Hindlimb muscle (tissue), 1 donor: ENCODE measurements around the gene PHF3. TPM values are rescaled to one million over a fixed set of nuclear protein-coding genes. Genes with fewer than 3 reads are reported as not detected.

Experiments used
- DNase-seq: peaks from one replicate; pipeline ENCODE4 v3.0.0-alpha.2; 2013
- polyA plus RNA-seq: library from polyadenylated mRNA; unstranded; fragments of 120-200 nt; gene quantifications from one replicate; pipeline ENCODE4 v1.2.1, GENCODE V29; 2013; ENCODE audit not compliant: insufficient read length

PHF3 gene
- polyA plus RNA-seq, 1 donor: 31.0 TPM

- DNase-seq: no peak
Measured at GRCh38 chr6:63644668-63645326, 9.2 kb downstream of the PHF3 start.

- no peak for DNase-seq
Measured at GRCh38 chr6:63649269-63649668, 13.7 kb downstream of the PHF3 start.

DNA sequence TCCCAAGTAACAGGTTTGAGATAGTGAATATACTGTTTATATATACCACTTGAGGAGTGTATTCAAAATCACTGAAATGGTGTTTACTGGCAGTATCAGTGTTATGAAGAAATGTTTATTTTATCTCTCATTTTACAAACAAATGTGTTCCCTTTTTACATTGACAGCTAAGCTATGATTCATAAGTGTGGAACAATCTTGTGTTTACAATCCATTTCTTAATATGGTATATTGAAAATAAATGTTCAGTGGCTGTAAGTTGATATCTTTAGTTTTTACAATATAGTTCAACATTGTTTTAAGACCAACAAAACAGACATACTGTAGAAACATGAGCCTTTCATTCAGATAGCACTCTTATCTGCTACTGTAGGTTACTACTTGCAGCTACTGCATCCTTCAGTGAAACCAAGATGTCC is 14.3 kb downstream of the PHF3 start:
- no peak for DNase-seq

DNA sequence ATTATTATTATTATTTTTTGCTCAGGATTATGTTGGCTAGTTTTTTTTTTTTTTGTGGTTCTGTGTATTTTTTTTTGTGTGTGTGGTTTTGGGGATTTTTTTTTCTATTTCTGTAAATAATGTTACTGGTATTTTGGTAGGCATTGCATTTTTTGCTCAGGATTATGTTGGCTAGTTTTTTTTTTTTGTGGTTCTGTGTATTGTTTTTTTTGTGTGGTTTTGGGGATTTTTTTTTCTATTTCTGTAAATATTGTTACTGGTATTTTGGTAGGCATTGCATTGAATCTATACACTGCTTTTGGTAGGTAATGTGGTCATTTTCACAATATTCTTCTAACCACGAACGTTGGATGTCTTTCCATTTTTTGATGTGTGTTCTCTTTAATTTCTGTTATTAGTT is 17.4 kb downstream of the PHF3 start:
- no peak for DNase-seq

GRCh38 chr6:63660757-63661156 is 25.2 kb downstream of the PHF3 start:
- no peak for DNase-seq

DNA sequence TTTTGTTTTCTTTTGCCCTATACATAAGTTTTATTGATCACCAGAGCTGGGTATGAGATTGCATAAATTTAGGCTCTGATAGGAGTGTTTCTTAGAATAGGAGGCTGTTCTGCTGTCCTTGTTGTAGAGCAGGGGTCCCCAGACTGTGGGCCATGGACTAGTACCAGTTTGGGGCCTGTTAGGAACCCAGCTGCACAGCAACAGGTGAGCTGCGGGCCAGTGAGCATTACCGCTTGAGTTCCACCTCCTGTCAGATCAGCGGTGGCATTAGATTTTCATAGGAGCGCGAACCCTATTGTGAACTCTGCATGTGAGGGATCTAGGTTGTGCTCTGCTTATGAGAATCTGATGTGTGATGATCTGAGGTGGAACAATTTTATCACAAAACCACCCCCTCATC is 26.2 kb downstream of the PHF3 start:
- DNase-seq: no peak

DNA sequence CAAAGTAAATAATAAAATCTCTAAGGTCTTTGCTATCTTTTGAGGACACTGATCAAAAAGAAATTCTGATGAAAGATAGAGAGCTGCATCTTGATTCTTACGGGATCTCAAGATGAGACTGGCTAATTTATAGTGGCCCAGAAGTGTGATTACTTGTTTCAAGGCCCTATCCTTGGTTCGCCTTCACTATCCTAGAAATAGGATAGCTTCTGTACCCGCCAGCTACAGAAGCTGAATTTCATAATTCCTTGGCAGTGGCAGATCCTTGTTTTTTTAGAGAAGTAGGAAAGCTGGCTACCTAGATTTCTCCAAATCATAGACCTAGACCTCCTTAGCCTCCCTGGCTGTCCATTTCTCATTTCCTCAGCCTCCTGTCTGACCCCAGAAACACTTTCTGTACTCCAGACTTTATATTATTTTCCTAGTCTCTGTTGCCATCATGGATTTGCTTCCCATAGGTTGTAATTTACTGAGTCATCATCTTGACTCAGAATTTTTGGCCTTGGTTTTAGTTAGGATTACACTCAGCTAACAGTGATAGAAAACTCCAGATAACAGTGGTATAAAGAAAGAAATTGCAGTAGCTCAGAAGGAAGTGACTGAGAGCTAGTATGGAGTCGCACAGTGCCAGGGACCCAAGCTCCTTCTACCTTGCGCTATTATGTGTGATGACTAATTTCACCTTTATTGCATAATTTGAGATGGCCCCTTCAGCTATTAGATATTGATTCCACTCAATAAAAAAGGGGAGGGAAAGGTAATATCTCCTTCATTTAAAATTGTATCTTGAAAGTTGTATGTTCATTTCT is 27.7 kb downstream of the PHF3 start:
- DNase-seq: no peak

- no peak for DNase-seq
Measured at GRCh38 chr6:63663956-63664281, 28.3 kb downstream of the PHF3 start.

GRCh38 chr6:63671098-63671754 is 35.6 kb downstream of the PHF3 start:
- no peak for DNase-seq

DNA sequence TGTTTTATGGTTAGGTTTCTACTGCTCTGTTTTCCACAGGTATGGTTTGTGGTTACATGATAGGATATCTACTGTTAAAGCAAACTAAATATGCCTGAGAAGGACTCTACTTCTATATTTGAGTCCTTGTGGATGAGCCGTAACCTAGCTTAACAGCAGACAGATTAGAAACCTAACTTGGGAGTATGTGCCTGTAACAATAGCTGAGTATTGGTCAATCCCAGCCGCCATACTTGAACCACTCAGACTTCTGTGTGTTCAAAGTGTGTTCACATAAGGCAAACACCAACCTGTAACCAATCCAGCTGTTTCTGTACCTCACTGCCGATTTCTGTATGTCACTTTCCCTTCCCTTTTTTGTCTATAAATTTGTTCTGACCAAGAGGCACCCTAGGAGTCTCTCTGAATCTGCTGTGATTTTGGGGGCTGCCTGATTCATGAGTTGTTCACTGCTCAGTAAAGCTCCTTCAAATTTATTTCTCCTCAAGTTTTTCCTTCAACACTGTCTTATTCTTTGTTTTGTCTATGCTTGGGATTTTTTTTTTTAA is 37.1 kb downstream of the PHF3 start:
- no peak for DNase-seq

GRCh38 chr6:63673692-63674091 is 38.1 kb downstream of the PHF3 start:
- DNase-seq: no peak

DNA sequence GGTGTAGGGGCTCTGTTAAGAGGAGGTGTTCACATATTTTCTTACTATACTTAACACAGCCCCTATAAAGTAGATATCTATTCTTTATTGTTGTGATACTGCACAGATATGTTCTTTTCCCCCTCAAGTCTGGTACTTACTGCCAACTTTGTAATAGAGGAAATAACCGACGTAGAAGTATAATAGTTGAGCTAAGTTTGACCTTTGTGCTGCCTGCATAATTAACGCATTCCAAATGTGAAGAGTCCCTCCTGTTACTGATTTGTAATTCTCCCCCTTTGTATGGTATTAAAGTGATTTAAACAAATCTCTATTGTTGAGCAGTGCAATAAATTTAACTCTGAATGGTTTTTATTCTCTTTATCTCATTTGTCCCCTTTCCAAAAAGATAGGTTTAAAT is 39.0 kb downstream of the PHF3 start:
- DNase-seq: no peak

DNA sequence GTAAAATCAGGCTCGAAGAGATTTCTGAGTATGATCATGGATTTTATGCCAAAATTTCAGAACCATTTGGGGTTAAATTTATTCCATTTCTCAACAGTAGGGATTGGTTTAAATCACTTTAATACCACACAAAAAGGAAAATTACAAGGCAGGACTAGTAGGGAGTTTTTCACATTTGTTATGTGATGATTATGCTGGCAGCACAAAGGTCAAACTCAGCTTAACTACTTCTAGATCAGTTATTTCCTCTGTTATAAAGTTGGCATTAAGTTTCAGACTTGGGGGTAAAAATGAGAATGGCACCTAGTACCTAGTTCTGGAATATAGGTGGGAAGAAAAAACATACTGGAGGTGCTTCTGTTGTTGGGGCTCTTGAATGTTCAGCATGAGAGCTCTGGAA is 39.5 kb downstream of the PHF3 start:
- DNase-seq: no peak

DNA sequence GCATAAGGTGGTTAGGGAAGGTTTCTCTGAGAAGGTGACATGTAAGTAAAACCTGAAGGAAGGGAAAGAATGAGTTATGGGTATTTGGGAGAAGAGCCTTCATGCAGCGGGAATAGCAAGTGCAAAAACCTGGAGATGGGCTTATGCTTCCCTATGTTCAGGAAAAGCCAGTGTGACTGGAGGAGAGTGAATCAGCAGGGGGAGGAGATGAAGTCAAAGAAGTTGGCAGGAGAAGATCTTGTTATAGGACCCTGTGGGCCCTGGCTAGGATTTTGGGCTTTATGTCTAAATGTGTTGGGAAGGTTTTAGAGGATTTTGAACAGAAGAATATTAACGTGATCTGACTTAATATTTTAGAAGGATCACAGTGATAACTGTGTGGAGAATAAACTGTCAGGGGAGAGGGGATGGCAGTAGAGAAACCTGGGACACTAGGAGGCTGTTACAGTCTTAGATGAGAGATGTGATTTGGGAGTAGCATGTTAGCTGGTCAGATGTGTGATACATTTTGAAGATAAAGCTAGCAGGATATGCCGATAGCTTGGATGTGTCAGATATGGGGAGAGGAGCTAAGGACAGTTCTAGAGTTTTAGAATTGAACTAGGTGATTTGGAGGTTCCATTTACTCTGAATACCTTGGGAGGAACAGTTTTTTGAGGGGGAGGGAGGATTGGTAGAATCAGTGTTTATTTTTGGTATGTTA is 41.0 kb downstream of the PHF3 start:
- no peak for DNase-seq

DNA sequence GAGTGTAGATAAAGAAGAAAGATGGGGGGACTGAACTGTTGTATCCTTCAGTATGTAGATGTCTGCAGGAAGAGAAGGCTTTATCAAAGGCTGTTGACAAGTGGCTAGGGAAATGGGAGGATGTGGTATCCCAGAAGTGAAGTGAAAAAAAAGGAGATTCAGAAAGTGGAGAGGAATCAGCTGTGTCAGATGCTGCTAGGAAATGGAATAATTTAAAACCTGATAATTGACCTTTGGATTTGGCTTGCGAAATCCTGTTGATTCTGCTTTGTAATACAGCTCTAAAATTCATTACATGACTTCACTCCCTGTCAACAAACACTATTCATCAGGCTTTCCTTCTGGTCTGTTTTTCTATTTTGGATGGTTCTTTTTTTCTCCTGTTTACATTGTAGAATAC is 41.7 kb downstream of the PHF3 start:
- no peak for DNase-seq

- DNase-seq: no peak
Measured at GRCh38 chr6:63683071-63683603, 47.5 kb downstream of the PHF3 start.

GRCh38 chr6:63685446-63686379 is 50.1 kb downstream of the PHF3 start:
- no peak for DNase-seq

- no peak for DNase-seq
Measured at GRCh38 chr6:63689421-63689820, 53.8 kb downstream of the PHF3 start.

- DNase-seq: no peak
Measured at GRCh38 chr6:63690221-63690620, 54.6 kb downstream of the PHF3 start.

- DNase-seq: no peak
Measured at GRCh38 chr6:63705707-63706106, 70.1 kb downstream of the PHF3 start.

- DNase-seq: no peak
Measured at GRCh38 chr6:63706630-63707029, 71.0 kb downstream of the PHF3 start.

DNA sequence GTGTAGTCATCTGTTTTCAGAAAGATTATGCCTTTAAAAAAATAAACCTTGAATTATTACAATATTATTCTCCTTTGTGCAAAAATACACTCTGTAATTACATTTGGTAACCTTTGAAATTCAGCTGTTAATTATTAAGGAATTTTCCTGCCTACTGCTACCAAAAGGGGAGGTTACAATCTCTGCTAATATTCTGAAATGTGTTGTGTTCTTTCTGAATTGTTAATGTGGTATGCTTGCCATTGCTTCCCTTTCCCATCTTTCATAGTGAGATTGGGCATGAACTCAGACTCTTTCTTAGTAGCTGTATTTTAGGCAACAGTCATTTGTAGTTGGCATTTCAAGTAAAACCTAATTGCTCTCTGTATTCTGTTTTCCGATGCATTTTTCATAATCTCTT is 73.0 kb downstream of the PHF3 start:
- DNase-seq: no peak
